ENCODE measurements around the gene BCAS3.

The BCAS3 gene

GRCh38 chr17:61255647-61256046, 578.0 kb downstream of the BCAS3 start:
- Histone ChIP-seq H3K36me3 (ENCODE audit: insufficient read depth, low read length) (no peaks in the 10 kb centered on the region), H3K9me2 (ENCODE audit: low read depth, low read length) (no peaks in the 10 kb centered on the region), H3K9ac (ENCODE audit: low read length) (no peak overlapping the region), H4K20me1 (ENCODE audit: insufficient read depth, low read length) (no peaks in the 10 kb centered on the region), H3K79me2 (ENCODE audit: insufficient read depth, low read length) (no peaks in the 10 kb centered on the region), H3K27me3 (ENCODE audit: insufficient read depth, low read length) (no peaks in the 10 kb centered on the region), H3K27ac (ENCODE audit: low read depth, low read length, poor library complexity, severe bottlenecking) (no peak overlapping the region), H2AFZ (ENCODE audit: low read length) (no peak overlapping the region), H3K9me3 (ENCODE audit: low read length) (no peaks in the 10 kb centered on the region), H3K4me3 (ENCODE audit: low read depth, low read length, poor library complexity, severe bottlenecking) (no peak overlapping the region), H3K4me1 (ENCODE audit: insufficient read depth, low read length, severe bottlenecking) (peaks cover 3% of the 10 kb centered on the region), H3F3A (ENCODE audit: insufficient read depth, low read length) (no peaks in the 10 kb centered on the region), H3K4me2 (ENCODE audit: low read length) (no peak overlapping the region)
- no peak for TF ChIP-seq EZH2 (IDR thresholded peaks at IDR 0.05; ENCODE audit: borderline replicate concordance, low read length)
- TF ChIP-seq, protein P1, sequence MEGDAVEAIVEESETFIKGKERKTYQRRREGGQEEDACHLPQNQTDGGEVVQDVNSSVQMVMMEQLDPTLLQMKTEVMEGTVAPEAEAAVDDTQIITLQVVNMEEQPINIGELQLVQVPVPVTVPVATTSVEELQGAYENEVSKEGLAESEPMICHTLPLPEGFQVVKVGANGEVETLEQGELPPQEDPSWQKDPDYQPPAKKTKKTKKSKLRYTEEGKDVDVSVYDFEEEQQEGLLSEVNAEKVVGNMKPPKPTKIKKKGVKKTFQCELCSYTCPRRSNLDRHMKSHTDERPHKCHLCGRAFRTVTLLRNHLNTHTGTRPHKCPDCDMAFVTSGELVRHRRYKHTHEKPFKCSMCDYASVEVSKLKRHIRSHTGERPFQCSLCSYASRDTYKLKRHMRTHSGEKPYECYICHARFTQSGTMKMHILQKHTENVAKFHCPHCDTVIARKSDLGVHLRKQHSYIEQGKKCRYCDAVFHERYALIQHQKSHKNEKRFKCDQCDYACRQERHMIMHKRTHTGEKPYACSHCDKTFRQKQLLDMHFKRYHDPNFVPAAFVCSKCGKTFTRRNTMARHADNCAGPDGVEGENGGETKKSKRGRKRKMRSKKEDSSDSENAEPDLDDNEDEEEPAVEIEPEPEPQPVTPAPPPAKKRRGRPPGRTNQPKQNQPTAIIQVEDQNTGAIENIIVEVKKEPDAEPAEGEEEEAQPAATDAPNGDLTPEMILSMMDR (IDR thresholded peaks at IDR 0.05; ENCODE audit: low read length) = no peak

DNA sequence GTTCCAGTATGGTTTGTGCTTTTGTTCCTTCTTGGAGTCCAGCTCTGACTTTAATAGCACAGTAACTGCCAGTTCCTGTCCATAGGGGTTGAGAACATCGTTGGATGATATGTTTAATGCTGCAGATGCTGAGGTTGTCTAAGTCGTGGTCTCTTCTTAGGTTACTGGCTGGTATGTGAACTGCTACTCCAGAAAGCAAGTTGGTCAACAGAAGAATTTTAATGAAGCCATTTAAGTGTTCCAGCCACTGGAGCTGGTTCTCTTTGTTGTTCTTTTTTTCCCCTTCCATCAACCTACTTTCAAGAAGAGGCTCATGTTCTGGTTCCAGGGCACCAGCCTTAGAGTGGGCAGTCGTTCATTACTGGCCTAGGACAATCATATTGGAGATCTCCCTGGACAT, 581.7 kb downstream of the BCAS3 start:
- no peaks in the 10 kb centered on the region for H3K9me2 ChIP-seq (ENCODE audit: low read depth, low read length)
- no peaks in the 10 kb centered on the region for H3K79me2 ChIP-seq (ENCODE audit: insufficient read depth, low read length)
- no peaks in the 10 kb centered on the region for H3K9me3 ChIP-seq (ENCODE audit: low read length)
- no peak overlapping the region for H2AFZ ChIP-seq (ENCODE audit: low read length)
- H3F3A ChIP-seq (ENCODE audit: insufficient read depth, low read length) = no peaks in the 10 kb centered on the region
- H3K27ac ChIP-seq (ENCODE audit: low read depth, low read length, poor library complexity, severe bottlenecking) = no peak overlapping the region
- no peaks in the 10 kb centered on the region for H3K27me3 ChIP-seq (ENCODE audit: insufficient read depth, low read length)
- no peaks in the 10 kb centered on the region for H4K20me1 ChIP-seq (ENCODE audit: insufficient read depth, low read length)
- no peak overlapping the region for H3K9ac ChIP-seq (ENCODE audit: low read length)
- no peak overlapping the region for H3K4me2 ChIP-seq (ENCODE audit: low read length)
- H3K4me3 ChIP-seq (ENCODE audit: low read depth, low read length, poor library complexity, severe bottlenecking) = no peak overlapping the region
- H3K36me3 ChIP-seq (ENCODE audit: insufficient read depth, low read length) = no peaks in the 10 kb centered on the region
- TF ChIP-seq, protein P1 (IDR thresholded peaks at IDR 0.05; ENCODE audit: low read length) = no peak
- no peaks in the 10 kb centered on the region for H3K4me1 ChIP-seq (ENCODE audit: insufficient read depth, low read length, severe bottlenecking)

DNA sequence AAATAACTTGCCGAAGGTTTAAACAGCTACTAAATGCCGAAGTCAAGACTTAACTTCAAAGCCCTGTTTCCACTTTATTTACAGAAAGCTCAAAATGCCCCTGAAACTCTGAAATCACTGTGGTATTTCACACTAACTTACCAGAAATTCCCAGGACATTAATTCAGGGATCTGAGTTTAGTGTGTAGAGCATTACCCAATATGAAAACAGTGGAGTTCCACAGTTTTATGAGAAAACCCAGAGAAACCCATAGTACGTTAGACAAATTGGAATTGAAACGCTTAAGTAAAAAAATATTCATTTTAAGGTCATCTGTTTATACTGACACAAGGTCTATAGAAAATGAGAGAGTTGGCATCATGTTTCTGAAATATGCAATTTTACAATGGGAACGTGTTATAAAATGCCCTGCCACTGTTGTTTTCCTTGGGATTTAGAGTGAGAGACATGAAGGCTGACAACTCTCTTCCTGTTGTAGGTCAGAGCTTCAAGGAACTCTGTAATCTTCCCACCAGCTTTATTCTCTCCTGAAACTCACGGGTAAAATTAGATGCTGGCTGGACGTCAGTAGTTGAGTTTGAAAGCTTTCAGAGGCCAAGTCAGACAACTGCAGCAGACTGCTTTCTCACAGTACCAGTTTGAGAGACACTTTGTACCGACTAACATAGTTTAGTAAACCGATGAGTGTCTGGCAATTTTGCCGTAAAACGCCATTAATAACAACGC, 582.6 kb downstream of the BCAS3 start:
- H3K4me2 ChIP-seq (ENCODE audit: low read length) = no peak overlapping the region
- H3K27ac ChIP-seq (ENCODE audit: low read depth, low read length, poor library complexity, severe bottlenecking) = no peak overlapping the region
- no peaks in the 10 kb centered on the region for H3K9me3 ChIP-seq (ENCODE audit: low read length)
- H3F3A ChIP-seq (ENCODE audit: insufficient read depth, low read length) = no peaks in the 10 kb centered on the region
- TF ChIP-seq, protein P1 (IDR thresholded peaks at IDR 0.05; ENCODE audit: low read length) = no peak
- no peak for TF ChIP-seq EZH2 (IDR thresholded peaks at IDR 0.05; ENCODE audit: borderline replicate concordance, low read length)
- H3K4me1 ChIP-seq (ENCODE audit: insufficient read depth, low read length, severe bottlenecking) = no peaks in the 10 kb centered on the region
- no peak overlapping the region for H3K4me3 ChIP-seq (ENCODE audit: low read depth, low read length, poor library complexity, severe bottlenecking)
- no peaks in the 10 kb centered on the region for H3K9me2 ChIP-seq (ENCODE audit: low read depth, low read length)
- no peaks in the 10 kb centered on the region for H3K27me3 ChIP-seq (ENCODE audit: insufficient read depth, low read length)
- no peaks in the 10 kb centered on the region for H3K36me3 ChIP-seq (ENCODE audit: insufficient read depth, low read length)
- H2AFZ ChIP-seq (ENCODE audit: low read length) = no peak overlapping the region
- no peaks in the 10 kb centered on the region for H3K79me2 ChIP-seq (ENCODE audit: insufficient read depth, low read length)
- no peak overlapping the region for H3K9ac ChIP-seq (ENCODE audit: low read length)
- no peaks in the 10 kb centered on the region for H4K20me1 ChIP-seq (ENCODE audit: insufficient read depth, low read length)

All from OCI-LY1 (cell line).